Activated CD4-positive, alpha-beta T cell treated with anti-CD3 and anti-CD28 coated beads for 36 hours (primary cell): ENCODE data around the gene PLD1. TPM values are rescaled to one million over a fixed set of nuclear protein-coding genes. Genes with fewer than 3 reads are reported as not detected.
"Not testable (repeated sequence)": the region's sequence is repeated elsewhere in the genome, so short reads cannot be mapped to it uniquely, and the experiment has no call there.

Experiments used
- ATAC-seq: fragments of 200-7000 bp; cut with Tn5 transposase; one replicate; pipeline ENCODE4 v1.10.0; 2021; ENCODE audit warnings: mild to moderate bottlenecking, moderate library complexity
- CTCF ChIA-PET: fragments of 350-600 bp; sonication (Branson Sonifier 250); formaldehyde crosslinking; loops from one replicate; lab custom pipeline; 2021; ENCODE audit warnings: antibody characterized with exemption; lab: Charles Lee
- POLR2A ChIA-PET: fragments of 350-600 bp; sonication (Branson Sonifier 250); formaldehyde crosslinking; loops from one replicate; lab custom pipeline; 2021; ENCODE audit warnings: antibody characterized with exemption, inconsistent platforms; lab: Charles Lee
- DNase-seq: peaks from one replicate; pipeline ENCODE4 v3.0.0-alpha.2; 2020
- H3K27ac Mint-ChIP-seq: one replicate; pipeline ENCODE4 v1.8.0; 2021; ENCODE audit warnings: mixed read lengths
- H3K27me3 Mint-ChIP-seq: one replicate; pipeline ENCODE4 v1.8.0; 2021; ENCODE audit warnings: mixed read lengths
- H3K36me3 Mint-ChIP-seq: one replicate; pipeline ENCODE4 v1.8.0; 2021; ENCODE audit warnings: low read depth, mixed read lengths
- H3K4me1 Mint-ChIP-seq: one replicate; pipeline ENCODE4 v1.8.0; 2021; ENCODE audit warnings: mixed read lengths
- H3K4me3 Mint-ChIP-seq: one replicate; pipeline ENCODE4 v1.8.0; 2021; ENCODE audit warnings: mild to moderate bottlenecking, moderate library complexity, mixed read lengths
- H3K9me3 Mint-ChIP-seq: one replicate; pipeline ENCODE4 v1.8.0; 2021; ENCODE audit warnings: low read depth, mixed read lengths
- intact Hi-C, 2 experiments: fragments of 100-400 bp; cut with DNase I in 1 of 2; cut with micrococcal nuclease in 1 of 2; formaldehyde crosslinking; loops; one replicate each; pipeline versions ENCODE4 v1.14.2 to v1.15.1; 2022 to 2024; cut with DNase I, micrococcal nuclease
- total RNA-seq, 2 experiments: library from RNA; stranded (reverse); gene quantifications; one replicate each; pipeline ENCODE4 v1.2.3, GENCODE V29; 2021

PLD1 gene, protein sequence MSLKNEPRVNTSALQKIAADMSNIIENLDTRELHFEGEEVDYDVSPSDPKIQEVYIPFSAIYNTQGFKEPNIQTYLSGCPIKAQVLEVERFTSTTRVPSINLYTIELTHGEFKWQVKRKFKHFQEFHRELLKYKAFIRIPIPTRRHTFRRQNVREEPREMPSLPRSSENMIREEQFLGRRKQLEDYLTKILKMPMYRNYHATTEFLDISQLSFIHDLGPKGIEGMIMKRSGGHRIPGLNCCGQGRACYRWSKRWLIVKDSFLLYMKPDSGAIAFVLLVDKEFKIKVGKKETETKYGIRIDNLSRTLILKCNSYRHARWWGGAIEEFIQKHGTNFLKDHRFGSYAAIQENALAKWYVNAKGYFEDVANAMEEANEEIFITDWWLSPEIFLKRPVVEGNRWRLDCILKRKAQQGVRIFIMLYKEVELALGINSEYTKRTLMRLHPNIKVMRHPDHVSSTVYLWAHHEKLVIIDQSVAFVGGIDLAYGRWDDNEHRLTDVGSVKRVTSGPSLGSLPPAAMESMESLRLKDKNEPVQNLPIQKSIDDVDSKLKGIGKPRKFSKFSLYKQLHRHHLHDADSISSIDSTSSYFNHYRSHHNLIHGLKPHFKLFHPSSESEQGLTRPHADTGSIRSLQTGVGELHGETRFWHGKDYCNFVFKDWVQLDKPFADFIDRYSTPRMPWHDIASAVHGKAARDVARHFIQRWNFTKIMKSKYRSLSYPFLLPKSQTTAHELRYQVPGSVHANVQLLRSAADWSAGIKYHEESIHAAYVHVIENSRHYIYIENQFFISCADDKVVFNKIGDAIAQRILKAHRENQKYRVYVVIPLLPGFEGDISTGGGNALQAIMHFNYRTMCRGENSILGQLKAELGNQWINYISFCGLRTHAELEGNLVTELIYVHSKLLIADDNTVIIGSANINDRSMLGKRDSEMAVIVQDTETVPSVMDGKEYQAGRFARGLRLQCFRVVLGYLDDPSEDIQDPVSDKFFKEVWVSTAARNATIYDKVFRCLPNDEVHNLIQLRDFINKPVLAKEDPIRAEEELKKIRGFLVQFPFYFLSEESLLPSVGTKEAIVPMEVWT
- 1 to 10 TPM; 1.1 to 1.2 TPM for total RNA-seq

- ChIA-PET POLR2A (interaction anchor here (0.6 kb wide), 1 partner anchor 21 kb away, joined by 3 read pairs; no protein-coding TSS in a partner anchor), CTCF (interaction anchor here (0.7 to 1.5 kb wide), 3 partner anchors 19 to 455 kb away, joined by 3 read pairs; no protein-coding TSS in a partner anchor)
- peak; percentile 82 for ATAC-seq
- intact Hi-C loops, result no loop called here
- H3K9me3 Mint-ChIP-seq, result no peaks in the 10 kb centered on the region
- peaks cover 36% of the 10 kb centered on the region for H3K27me3 Mint-ChIP-seq
- DNase-seq, result peak; percentile 71
- peak within 1 kb of the TSS; percentile 72 for H3K4me3 Mint-ChIP-seq
- H3K27ac Mint-ChIP-seq, result peak within 1 kb of the TSS; percentile 63
- H3K36me3 Mint-ChIP-seq, result no peaks in the 10 kb centered on the region
- peaks cover 21% of the 10 kb centered on the region for H3K4me1 Mint-ChIP-seq
Observed at GRCh38 chr3:171809861-171810628, at the start of gene PLD1. PLD1 (minus strand) TSS chr3:171810483; CDS start chr3:171738051, 72,432 bp downstream.

- H3K27ac Mint-ChIP-seq, POLR2A ChIA-PET, CTCF ChIA-PET: not testable (repeated sequence)
Observed at GRCh38 chr3:171858770-171859169, 48.5 kb upstream of the PLD1 start.

DNA sequence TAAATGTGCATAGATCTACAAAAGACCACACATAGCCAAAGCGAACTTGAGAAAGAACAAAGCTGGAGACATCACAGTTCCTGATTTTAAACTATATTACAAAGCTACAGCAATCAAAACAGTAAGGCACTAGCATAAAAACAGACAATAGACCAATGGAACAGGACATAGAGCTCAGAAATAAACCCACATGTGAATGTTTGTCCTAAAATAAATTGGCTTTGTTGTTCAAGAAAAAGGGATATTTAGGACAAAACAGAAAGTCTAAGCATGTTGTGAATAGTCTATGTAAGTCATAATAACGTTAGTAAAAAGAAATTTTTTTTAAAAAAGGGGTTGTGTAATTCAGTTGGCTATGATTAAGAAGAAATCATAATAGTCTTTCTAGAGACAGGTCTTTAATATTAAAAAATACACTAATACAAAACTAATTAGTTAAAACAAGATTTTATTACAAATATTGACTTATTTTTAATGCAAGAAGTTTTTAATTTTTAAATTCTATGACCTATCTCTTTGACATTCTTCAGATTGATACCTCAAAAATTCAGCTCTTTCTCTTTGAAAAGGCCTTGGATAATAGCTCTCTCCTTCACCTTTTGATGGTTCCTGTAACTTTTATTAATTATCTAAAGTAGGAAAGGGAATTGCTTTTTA, 44.5 kb upstream of the PLD1 start:
- CTCF ChIA-PET, result no interaction called here
- H3K9me3 Mint-ChIP-seq, result peaks cover 12% of the 10 kb centered on the region

More at GRCh38 chr3:171858770-171859169, 48.5 kb upstream of the PLD1 start:
- H3K4me3 Mint-ChIP-seq, H3K27me3 Mint-ChIP-seq, H3K9me3 Mint-ChIP-seq, intact Hi-C loops, H3K36me3 Mint-ChIP-seq, ATAC-seq, DNase-seq, H3K4me1 Mint-ChIP-seq: not testable (repeated sequence)

GRCh38 chr3:171851660-171852058, 41.4 kb upstream of the PLD1 start:
- ChIA-PET POLR2A (no interaction called here), CTCF (no interaction called here)
- no peaks in the 10 kb centered on the region for H3K36me3 Mint-ChIP-seq
- H3K27ac Mint-ChIP-seq, result no peak overlapping the region
- no peak for ATAC-seq
- intact Hi-C loops, result no loop called here
- no peak overlapping the region for H3K4me3 Mint-ChIP-seq
- peaks cover 12% of the 10 kb centered on the region for H3K4me1 Mint-ChIP-seq
- H3K9me3 Mint-ChIP-seq, result peaks cover 12% of the 10 kb centered on the region
- DNase-seq, result no peak
- peaks cover 8% of the 10 kb centered on the region for H3K27me3 Mint-ChIP-seq

More for the DNA sequence above, 44.5 kb upstream of the PLD1 start:
- Mint-ChIP-seq H3K27me3 (peaks cover 6% of the 10 kb centered on the region), H3K36me3 (no peaks in the 10 kb centered on the region), H3K4me3 (no peak overlapping the region), H3K4me1 (no peaks in the 10 kb centered on the region), H3K27ac (no peak overlapping the region)
- ATAC-seq, result no peak
- intact Hi-C loops, result no loop called here
- no peak for DNase-seq
- POLR2A ChIA-PET, result interaction anchor here (0.6 kb wide), 1 partner anchor 16 kb away, joined by 3 read pairs; no protein-coding TSS in a partner anchor

DNA sequence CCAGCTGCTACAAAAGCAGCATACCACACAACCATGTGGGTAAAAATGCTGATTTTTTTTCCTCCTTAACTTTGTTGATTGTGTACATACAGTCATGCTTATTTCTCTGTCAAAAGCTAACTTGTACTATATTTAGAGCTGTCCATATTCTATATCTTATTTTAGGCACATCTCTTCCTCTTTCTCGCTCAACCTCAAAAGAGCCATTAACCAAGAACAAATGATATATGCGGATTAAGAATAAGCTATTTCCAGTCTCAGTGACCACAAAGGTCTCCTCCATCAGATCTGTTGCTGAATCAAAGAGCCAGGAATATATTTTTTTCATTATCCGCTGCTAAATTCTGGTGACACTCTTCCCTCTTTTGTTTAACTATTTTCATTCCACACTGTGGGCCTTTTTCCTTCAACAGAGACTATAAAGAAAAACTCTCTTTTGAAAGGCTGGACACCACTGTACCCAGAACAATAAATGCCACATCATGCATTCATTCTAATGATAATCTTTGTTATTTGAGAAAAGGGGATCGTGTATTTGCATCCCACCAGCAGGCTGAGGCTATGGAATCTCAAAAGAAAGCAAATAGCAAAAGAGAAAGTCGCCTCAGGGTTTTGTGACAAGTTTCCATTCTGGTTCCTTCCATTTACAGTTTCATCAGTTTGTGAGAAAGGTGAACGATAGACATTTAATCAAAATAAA, 40.8 kb upstream of the PLD1 start:
- CTCF ChIA-PET, result no interaction called here
- ATAC-seq (no peak), DNase-seq (no peak)
- no peak overlapping the region for H3K27ac Mint-ChIP-seq
- H3K4me1 Mint-ChIP-seq, result peaks cover 18% of the 10 kb centered on the region
- no peak overlapping the region for H3K4me3 Mint-ChIP-seq
- H3K36me3 Mint-ChIP-seq, result no peaks in the 10 kb centered on the region
- peaks cover 8% of the 10 kb centered on the region for H3K27me3 Mint-ChIP-seq
- intact Hi-C loops, result no loop called here
- POLR2A ChIA-PET, result no interaction called here
- H3K9me3 Mint-ChIP-seq, result peaks cover 12% of the 10 kb centered on the region

DNA sequence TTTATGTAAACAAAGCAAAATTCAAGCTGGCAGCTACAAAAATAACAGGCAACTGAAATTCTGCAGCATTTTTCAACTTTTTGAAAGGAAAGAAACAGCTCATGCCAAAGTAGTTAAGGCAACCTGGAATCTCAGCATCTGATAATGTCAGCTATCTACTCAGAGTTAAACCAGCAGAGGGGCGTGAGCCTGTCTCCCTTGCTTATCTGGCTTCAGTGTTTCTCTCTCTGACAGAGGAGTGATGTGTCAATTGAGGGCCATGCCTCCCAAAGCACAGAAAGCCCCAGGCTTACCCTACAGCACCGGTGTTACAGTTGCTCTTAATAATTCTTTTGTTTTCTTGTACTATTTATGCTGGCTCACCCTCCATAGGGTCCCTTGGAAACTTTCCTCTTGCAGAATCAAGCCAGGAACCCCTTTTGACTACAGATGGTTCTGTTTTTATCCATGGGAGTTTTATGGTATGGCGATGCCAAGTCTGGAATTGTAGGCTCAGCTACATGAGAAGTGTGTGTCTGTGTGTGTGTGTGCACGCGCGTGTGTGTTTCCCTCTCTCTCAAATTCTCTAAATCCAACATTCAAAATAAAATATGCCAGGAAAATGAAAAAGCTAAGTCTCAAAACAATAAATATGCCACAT, 40.2 kb upstream of the PLD1 start:
- H3K27ac Mint-ChIP-seq, result no peak overlapping the region
- no peaks in the 10 kb centered on the region for H3K36me3 Mint-ChIP-seq
- ATAC-seq (no peak), DNase-seq (no peak)
- ChIA-PET POLR2A (no interaction called here), CTCF (no interaction called here)
- peaks cover 8% of the 10 kb centered on the region for H3K27me3 Mint-ChIP-seq
- H3K9me3 Mint-ChIP-seq, result peaks cover 12% of the 10 kb centered on the region
- H3K4me3 Mint-ChIP-seq, result no peak overlapping the region
- peaks cover 21% of the 10 kb centered on the region for H3K4me1 Mint-ChIP-seq
- intact Hi-C loops, result no loop called here

GRCh38 chr3:171849617-171850319, 39.5 kb upstream of the PLD1 start:
- peaks cover 12% of the 10 kb centered on the region for H3K9me3 Mint-ChIP-seq
- no peaks in the 10 kb centered on the region for H3K36me3 Mint-ChIP-seq
- ChIA-PET CTCF (no interaction called here), POLR2A (no interaction called here)
- intact Hi-C loops, result no loop called here
- H3K4me3 Mint-ChIP-seq, result no peak overlapping the region
- H3K27me3 Mint-ChIP-seq, result peaks cover 8% of the 10 kb centered on the region
- ATAC-seq (no peak), DNase-seq (no peak)
- peaks cover 21% of the 10 kb centered on the region for H3K4me1 Mint-ChIP-seq
- H3K27ac Mint-ChIP-seq, result no peak overlapping the region

DNA sequence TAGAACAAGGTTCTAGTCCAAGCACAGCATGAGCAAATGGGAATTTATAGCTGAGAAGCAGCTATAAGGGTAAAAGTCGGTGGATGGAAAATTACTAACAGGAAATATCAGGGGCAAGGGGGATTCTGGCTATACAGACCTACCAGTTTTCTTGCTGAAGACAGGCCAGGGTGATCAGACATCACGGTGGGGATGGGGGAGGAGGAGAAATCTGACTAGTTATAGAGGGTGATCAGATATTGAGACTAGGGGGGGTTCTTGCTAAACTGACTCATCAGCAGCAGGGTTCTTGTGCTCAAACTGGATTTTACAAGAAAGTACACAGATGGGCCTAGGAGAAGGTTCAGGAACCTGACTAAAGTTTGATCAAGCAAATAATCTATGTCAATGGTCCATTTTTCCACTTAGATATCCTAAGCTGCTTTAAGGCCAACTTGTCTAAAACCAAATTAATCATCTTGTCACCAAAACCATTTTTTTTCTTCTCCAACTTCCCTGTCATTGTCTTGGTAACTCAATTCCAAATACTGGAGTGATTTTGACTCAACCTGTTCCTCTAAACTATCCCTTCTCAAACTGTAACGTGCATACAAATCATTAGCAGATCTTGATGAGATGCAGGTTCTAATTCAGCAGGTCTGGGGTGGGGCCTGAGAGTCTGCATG, 37.4 kb upstream of the PLD1 start:
- DNase-seq, result no peak
- H3K9me3 Mint-ChIP-seq, result no peaks in the 10 kb centered on the region
- peaks cover 21% of the 10 kb centered on the region for H3K4me1 Mint-ChIP-seq
- H3K4me3 Mint-ChIP-seq, result no peak overlapping the region
- no peaks in the 10 kb centered on the region for H3K36me3 Mint-ChIP-seq
- no peak overlapping the region for H3K27ac Mint-ChIP-seq
- H3K27me3 Mint-ChIP-seq, result peaks cover 7% of the 10 kb centered on the region
- ATAC-seq, result no peak
- ChIA-PET POLR2A (no interaction called here), CTCF (interaction anchor here (0.5 to 1.4 kb wide), 2 partner anchors 18 to 772 kb away, joined by 3 to 4 read pairs; no protein-coding TSS in a partner anchor)
- intact Hi-C loops, result loop anchor here in 1 of 2 experiments (2.0 kb wide), 1 partner anchor 259 kb away; no protein-coding TSS in a partner anchor

DNA sequence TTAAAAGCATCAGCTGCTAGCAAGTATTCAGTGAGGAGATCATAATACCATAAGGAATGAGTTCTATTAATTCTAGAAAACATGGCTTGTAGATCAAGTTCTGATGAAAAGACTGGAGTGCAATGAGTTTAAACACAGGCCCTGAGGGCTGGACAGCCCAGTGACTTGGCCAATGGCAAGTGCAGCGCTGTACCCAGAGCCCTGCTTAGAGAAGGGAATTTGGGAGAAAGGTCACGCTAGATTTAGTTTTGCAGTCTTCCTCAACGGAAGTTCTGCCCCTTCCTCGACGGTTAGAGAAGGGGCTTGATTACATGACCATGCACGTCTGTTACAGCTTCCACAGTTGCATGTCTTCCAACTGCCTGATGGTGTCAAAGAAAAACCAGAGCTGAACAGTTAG, 36.9 kb upstream of the PLD1 start:
- CTCF ChIA-PET, result interaction anchor here (1.4 kb wide), 1 partner anchor 19 kb away, joined by 3 read pairs; no protein-coding TSS in a partner anchor
- intact Hi-C loops, result loop anchor here in 1 of 2 experiments (2.0 kb wide), 1 partner anchor 260 kb away; no protein-coding TSS in a partner anchor
- peaks cover 7% of the 10 kb centered on the region for H3K27me3 Mint-ChIP-seq

More for the DNA sequence above, 36.9 kb upstream of the PLD1 start:
- DNase-seq (no peak), ATAC-seq (no peak)
- Mint-ChIP-seq H3K36me3 (no peaks in the 10 kb centered on the region), H3K27ac (no peak overlapping the region), H3K4me1 (peaks cover 21% of the 10 kb centered on the region), H3K9me3 (no peaks in the 10 kb centered on the region), H3K4me3 (no peak overlapping the region)
- POLR2A ChIA-PET, result no interaction called here
